BE2C (cell line): Measurements from ENCODE around the gene TBC1D32.
A peak's percentile ranks its signal among the peaks of the same experiment; 100 is the strongest.

Experiments used
- DNase-seq: peaks from one replicate; pipeline ENCODE4 v3.0.0-alpha.2; 2020
- H3K27me3 ChIP-seq: fragments of 250-450 bp; sonication (Bioruptor Pico); 2 replicates; pipeline ENCODE4 v1.5.1; 2020; ENCODE audit warnings: mild to moderate bottlenecking
- H3K36me3 ChIP-seq: fragments of 250-450 bp; sonication (Bioruptor Pico); 2 replicates; pipeline ENCODE4 v1.5.1; 2020; ENCODE audit warnings: mild to moderate bottlenecking
- H3K4me1 ChIP-seq: fragments of 250-450 bp; sonication (Bioruptor Pico); 2 replicates; pipeline ENCODE4 v1.5.1; 2020
- H3K4me3 ChIP-seq: 2 replicates; pipeline ENCODE4 v1.5.1; 2011; ENCODE audit warnings: low read depth, low read length
- H3K9me3 ChIP-seq: fragments of 250-450 bp; sonication (Bioruptor Pico); 2 replicates; pipeline ENCODE4 v1.5.1; 2020
- CTCF ChIP-seq: IDR thresholded peaks from 2 replicates; pipeline ENCODE4 v1.5.1; 2012; ENCODE audit warnings: mild to moderate bottlenecking, low read depth, low read length

TBC1D32 gene

GRCh38 chr6:121365536-121366521, 31.5 kb upstream of the TBC1D32 start:
- DNase-seq, result no peak
- Histone ChIP-seq H3K4me3 (no peak overlapping the region), H3K36me3 (no peaks in the 10 kb centered on the region), H3K4me1 (no peaks in the 10 kb centered on the region), H3K27me3 (no peaks in the 10 kb centered on the region), H3K9me3 (no peaks in the 10 kb centered on the region)
- TF ChIP-seq CTCF, result no peak

- DNase-seq, result no peak
- Histone ChIP-seq H3K36me3 (no peaks in the 10 kb centered on the region), H3K27me3 (no peaks in the 10 kb centered on the region), H3K4me3 (no peak overlapping the region), H3K4me1 (no peaks in the 10 kb centered on the region), H3K9me3 (no peaks in the 10 kb centered on the region)
- no peak for TF ChIP-seq CTCF
Measured at GRCh38 chr6:121356575-121356974, 22.3 kb upstream of the TBC1D32 start.

GRCh38 chr6:121354764-121355163, 20.5 kb upstream of the TBC1D32 start:
- H3K27me3 ChIP-seq, result no peaks in the 10 kb centered on the region
- H3K9me3 ChIP-seq, result no peaks in the 10 kb centered on the region
- no peak overlapping the region for H3K4me3 ChIP-seq
- DNase-seq, result peak; percentile 14
- peak; percentile 39; the same call in 1 of the 2 replicates for TF ChIP-seq CTCF
- H3K4me1 ChIP-seq, result no peaks in the 10 kb centered on the region
- H3K36me3 ChIP-seq, result no peaks in the 10 kb centered on the region

- DNase-seq, result no peak
- H3K4me3 ChIP-seq, result no peak overlapping the region
- no peaks in the 10 kb centered on the region for H3K4me1 ChIP-seq
- no peaks in the 10 kb centered on the region for H3K27me3 ChIP-seq
- TF ChIP-seq CTCF, result no peak
- no peaks in the 10 kb centered on the region for H3K9me3 ChIP-seq
- H3K36me3 ChIP-seq, result no peaks in the 10 kb centered on the region
Measured at GRCh38 chr6:121352941-121353340, 18.7 kb upstream of the TBC1D32 start.

GRCh38 chr6:121351916-121352315, 17.6 kb upstream of the TBC1D32 start:
- Histone ChIP-seq H3K36me3 (no peaks in the 10 kb centered on the region), H3K9me3 (no peaks in the 10 kb centered on the region), H3K4me3 (no peak overlapping the region), H3K27me3 (no peaks in the 10 kb centered on the region), H3K4me1 (no peaks in the 10 kb centered on the region)
- no peak for TF ChIP-seq CTCF
- no peak for DNase-seq

- no peak for DNase-seq
- H3K27me3 ChIP-seq, result no peaks in the 10 kb centered on the region
- TF ChIP-seq CTCF, result no peak
- no peaks in the 10 kb centered on the region for H3K9me3 ChIP-seq
- H3K4me3 ChIP-seq, result no peak overlapping the region
- H3K4me1 ChIP-seq, result no peaks in the 10 kb centered on the region
- no peaks in the 10 kb centered on the region for H3K36me3 ChIP-seq
Measured at GRCh38 chr6:121349596-121349995, 15.3 kb upstream of the TBC1D32 start.
